Activated naive CD4-positive, alpha-beta T cell treated with anti-CD3 and anti-CD28 coated beads, Interleukin-2, amount 50 U/mL, for 72 hours (primary cell): Measurements from ENCODE around the gene MRPL4. TPM values are rescaled to one million over a fixed set of nuclear protein-coding genes. Genes with fewer than 3 reads are reported as not detected.

Source experiments
- ATAC-seq, 2 donors: fragments of 150-1000 bp; cut with Tn5 transposase; 2 replicates each; pipeline ENCODE4 v1.10.0; 2021; ENCODE audit warnings: mild to moderate bottlenecking in 2 of 2, moderate library complexity in 2 of 2
- DNase-seq, 2 donors: peaks; one replicate each; pipeline ENCODE4 v3.0.0; 2021 to 2022; ENCODE audit warnings: low spot score in 2 of 2
- H3K27ac Mint-ChIP-seq, 2 donors: one replicate each; pipeline ENCODE4 v1.8.0; 2022; ENCODE audit warnings: mild to moderate bottlenecking in 2 of 2, mixed read lengths in 2 of 2
- H3K36me3 Mint-ChIP-seq, 2 donors: one replicate each; pipeline ENCODE4 v1.8.0; 2022; ENCODE audit warnings: mixed read lengths in 2 of 2
- H3K9me3 Mint-ChIP-seq, 2 donors: one replicate each; pipeline ENCODE4 v1.8.0; 2022; ENCODE audit warnings: mixed read lengths in 2 of 2
- total RNA-seq, 2 donors: library from RNA; stranded (reverse); gene quantifications; one replicate each; pipeline ENCODE4 v1.2.3, GENCODE V29; 2022

MRPL4 gene
- total RNA-seq = 100 to 1,000 TPM in 1 of 2 donors, 10 to 100 TPM in 1; 79.0 to 121 TPM

DNA sequence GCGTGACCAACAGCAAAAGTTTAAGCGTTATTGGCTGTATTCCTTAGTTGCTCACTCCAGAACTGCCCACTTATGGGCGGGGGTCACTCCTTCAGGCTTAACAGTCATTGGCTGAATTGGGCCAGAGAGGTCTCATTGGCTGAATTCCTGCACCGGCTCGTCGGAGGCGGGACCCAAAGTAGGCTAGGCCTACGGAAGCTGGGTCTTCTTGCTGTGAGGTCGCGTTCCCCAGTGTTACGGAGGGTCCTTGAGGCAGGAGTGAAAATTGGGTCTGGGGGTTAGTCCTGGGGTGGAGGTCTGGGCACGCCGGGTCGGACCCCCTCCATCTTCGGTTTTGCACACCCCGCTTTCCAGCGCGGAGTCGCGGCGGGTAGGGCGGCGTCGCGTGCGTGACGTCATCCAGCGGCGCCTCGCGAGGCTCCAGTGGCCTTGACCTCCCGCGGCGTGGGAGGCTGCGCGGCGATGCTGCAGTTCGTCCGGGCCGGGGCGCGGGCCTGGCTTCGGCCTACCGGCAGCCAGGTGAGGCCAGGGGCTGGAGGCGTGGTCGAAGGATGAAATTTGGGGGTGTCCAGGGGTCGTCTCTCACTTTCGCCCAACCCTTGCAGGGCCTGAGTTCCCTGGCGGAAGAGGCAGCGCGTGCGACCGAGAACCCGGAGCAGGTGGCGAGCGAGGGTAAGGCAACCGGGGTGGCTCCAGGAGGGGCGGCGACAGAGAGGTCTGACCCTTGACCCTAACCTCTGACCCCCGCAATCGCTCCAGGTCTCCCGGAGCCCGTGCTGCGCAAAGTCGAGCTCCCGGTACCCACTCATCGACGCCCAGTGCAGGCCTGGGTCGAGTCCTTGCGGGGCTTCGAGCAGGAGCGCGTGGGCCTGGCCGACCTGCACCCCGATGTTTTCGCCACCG, at the start of gene MRPL4:
MRPL4 (plus strand) TSS at position 423 of the 903 bp plus-strand sequence; CDS start at position 463, 40 bp downstream.
- peak; percentile 97 for ATAC-seq
- Mint-ChIP-seq H3K9me3 (no peaks in the 10 kb centered on the region), H3K27ac (peak within 1 kb of the TSS; percentile 95 to 97), H3K36me3 (peaks cover 16 to 28% of the 10 kb centered on the region in 2 donors)
- peak; percentile 92 to 96 for DNase-seq

- Mint-ChIP-seq H3K9me3 (peaks cover 0 to 5% of the 10 kb centered on the region in 2 donors), H3K27ac (no peak overlapping the region), H3K36me3 (peaks cover 0 to 4% of the 10 kb centered on the region in 2 donors)
- ATAC-seq = no peak
- no peak for DNase-seq
Measured at GRCh38 chr19:10203686-10204085, 48.3 kb upstream of the MRPL4 start.

- ATAC-seq = no peak
- no peak for DNase-seq
- Mint-ChIP-seq H3K27ac (no peak overlapping the region), H3K9me3 (peaks cover 0 to 5% of the 10 kb centered on the region in 2 donors), H3K36me3 (peaks cover 0 to 4% of the 10 kb centered on the region in 2 donors)
Measured at GRCh38 chr19:10205636-10206035, 46.4 kb upstream of the MRPL4 start.

DNA sequence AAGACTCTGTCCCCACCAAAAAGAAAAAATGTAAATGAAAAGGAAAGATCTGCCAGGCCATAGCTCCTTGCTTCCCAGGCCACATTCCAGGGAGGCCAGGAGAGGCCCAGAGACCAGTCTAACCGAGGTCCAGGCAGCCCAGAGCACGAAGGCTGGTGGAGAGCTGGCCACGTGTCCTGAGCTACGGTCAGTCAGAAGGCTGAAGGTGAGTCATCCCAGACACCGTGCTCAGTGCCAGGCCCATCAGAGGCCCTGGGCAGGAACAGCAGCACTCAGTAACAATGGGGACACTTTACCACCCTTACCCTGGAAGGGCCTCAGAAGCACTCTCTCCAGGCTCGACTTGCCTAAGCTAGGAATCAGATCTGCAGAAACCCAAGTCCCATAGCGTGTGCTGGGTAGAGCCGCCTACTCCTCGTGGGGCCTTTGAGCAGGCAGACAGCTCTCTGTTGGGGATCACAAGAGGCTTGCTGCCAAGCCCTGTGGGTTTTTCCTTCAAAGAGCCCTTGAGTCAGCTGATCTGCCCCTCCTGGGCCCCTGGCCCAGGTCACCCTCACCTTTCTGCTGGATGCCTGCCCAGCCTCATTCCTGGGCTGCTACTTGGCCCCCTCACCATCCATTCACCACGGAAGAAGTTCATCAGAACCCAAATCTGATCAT, 45.7 kb upstream of the MRPL4 start:
- Mint-ChIP-seq H3K9me3 (peaks cover 0 to 5% of the 10 kb centered on the region in 2 donors), H3K27ac (no peak overlapping the region), H3K36me3 (peaks cover 0 to 4% of the 10 kb centered on the region in 2 donors)
- DNase-seq = no peak
- no peak for ATAC-seq

DNA sequence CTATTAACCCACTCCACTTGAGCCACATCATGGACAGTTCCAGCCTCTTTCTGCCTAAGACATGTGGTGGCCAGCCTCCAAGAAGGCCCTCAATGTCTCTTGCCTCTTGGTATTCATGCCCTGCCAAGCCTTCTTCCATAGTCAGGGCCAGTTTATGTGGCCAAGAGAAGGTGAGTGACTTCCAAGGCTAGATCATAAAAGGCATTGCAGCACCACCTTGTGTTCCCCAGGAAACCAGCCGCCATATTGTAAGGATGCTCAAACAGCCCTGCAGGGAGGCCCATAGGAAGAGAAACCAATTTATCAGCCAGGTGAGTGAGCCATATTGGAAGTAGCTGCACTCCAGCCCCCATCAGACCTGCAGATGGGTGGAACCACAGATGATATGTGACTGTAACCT, 45.0 kb upstream of the MRPL4 start:
- ATAC-seq (no peak), DNase-seq (no peak)
- Mint-ChIP-seq H3K9me3 (peaks cover 0 to 5% of the 10 kb centered on the region in 2 donors), H3K27ac (no peak overlapping the region), H3K36me3 (peaks cover 0 to 4% of the 10 kb centered on the region in 2 donors)

GRCh38 chr19:10209315-10209714, 42.7 kb upstream of the MRPL4 start:
- Mint-ChIP-seq H3K27ac (no peak overlapping the region), H3K36me3 (peaks cover 0 to 4% of the 10 kb centered on the region in 2 donors), H3K9me3 (peaks cover 0 to 5% of the 10 kb centered on the region in 2 donors)
- ATAC-seq = no peak
- DNase-seq = no peak

DNA sequence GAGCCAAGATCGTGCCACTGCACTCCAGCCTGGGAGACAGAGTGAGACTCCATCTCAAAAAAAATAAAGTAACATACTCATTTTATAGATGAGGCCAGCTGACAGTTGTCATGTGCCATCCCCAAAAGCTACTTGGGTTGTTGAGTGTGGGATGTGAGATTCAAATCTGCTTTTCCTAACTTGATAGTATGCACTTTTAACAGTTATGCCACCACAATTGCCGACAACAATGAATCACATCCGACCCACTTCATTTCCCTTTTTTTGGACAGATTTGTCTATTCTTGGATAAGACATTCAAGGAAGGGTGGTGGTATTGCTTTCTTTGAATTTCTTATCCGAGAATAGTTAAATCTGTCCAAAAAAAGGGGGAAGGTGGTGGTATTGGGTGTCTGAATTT, 41.0 kb upstream of the MRPL4 start:
- Mint-ChIP-seq H3K27ac (no peak overlapping the region), H3K36me3 (peaks cover 0 to 4% of the 10 kb centered on the region in 2 donors), H3K9me3 (peaks cover 0 to 5% of the 10 kb centered on the region in 2 donors)
- ATAC-seq (no peak), DNase-seq (no peak)

DNA sequence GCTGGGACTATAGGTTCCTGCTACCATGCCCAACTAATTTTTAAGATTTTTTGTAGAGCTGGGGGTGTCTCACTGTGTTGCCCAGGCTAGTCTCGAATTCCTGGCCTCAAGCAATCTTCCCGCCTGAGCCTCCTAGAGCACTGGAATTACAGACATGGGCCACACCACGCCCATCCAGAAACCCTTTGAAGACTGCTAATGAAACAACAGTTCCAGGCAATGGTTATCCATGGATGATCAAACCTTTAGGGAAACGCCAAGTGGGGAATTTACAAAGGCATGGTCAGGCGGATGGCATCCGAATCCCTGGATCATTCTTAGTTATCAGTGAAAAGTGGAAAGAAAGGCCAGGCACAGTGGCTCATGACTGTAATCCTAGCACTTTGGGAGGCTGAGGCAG, 40.3 kb upstream of the MRPL4 start:
- Mint-ChIP-seq H3K9me3 (peaks cover 0 to 5% of the 10 kb centered on the region in 2 donors), H3K27ac (no peak overlapping the region), H3K36me3 (peaks cover 0 to 4% of the 10 kb centered on the region in 2 donors)
- DNase-seq (no peak), ATAC-seq (no peak)

DNA sequence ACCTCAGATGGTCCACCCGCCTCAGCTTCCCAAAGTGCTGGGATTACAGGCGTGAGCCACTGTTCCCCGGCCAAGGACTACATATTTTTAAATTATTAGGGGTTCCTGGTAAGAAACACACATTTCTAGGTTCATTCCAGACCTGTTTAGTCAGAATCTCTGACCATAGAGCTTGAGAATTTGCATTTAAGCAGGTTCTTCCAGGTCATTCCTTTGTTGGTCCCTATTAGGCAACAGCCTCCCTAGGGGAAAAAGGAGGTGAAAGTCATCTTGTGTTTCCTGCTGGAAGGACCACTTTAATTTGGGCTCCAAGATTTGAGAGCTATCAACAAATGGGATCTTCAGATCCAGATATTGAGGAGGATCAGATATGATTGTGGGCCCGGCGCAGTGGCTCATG, 37.2 kb upstream of the MRPL4 start:
- Mint-ChIP-seq H3K36me3 (no peaks in the 10 kb centered on the region), H3K27ac (no peak overlapping the region), H3K9me3 (no peaks in the 10 kb centered on the region)

DNA sequence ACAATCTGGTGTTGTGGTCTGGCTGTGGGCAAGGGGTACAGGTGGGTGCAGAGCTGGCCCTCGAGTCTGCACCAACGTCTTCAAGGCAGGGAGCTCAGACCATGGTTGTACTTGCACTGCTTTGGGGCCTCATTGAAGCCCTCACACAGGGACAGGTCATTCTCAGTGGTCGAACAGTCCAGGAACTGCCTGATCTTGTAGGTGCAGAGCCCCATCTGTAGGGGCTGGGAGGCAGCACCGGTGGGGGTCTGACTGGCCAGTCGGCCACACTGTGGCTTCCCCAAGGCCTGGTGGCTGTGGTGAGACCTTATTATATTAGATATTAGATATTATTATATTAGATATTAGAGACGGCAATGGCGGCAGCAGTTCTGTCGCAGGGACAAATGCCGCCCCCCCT, 34.9 kb upstream of the MRPL4 start:
- ATAC-seq (no peak), DNase-seq (no peak)
- no peaks in the 10 kb centered on the region for H3K36me3 Mint-ChIP-seq
- H3K27ac Mint-ChIP-seq = no peak overlapping the region
- H3K9me3 Mint-ChIP-seq = no peaks in the 10 kb centered on the region

More for the DNA sequence above, 37.2 kb upstream of the MRPL4 start:
- ATAC-seq (no peak), DNase-seq (no peak)

GRCh38 chr19:10219678-10220077, 32.3 kb upstream of the MRPL4 start:
- ATAC-seq (peak in 1 of 2 donors; percentile 78), DNase-seq (no peak)
- Mint-ChIP-seq H3K36me3 (no peaks in the 10 kb centered on the region), H3K9me3 (no peaks in the 10 kb centered on the region), H3K27ac (no peak overlapping the region)

DNA sequence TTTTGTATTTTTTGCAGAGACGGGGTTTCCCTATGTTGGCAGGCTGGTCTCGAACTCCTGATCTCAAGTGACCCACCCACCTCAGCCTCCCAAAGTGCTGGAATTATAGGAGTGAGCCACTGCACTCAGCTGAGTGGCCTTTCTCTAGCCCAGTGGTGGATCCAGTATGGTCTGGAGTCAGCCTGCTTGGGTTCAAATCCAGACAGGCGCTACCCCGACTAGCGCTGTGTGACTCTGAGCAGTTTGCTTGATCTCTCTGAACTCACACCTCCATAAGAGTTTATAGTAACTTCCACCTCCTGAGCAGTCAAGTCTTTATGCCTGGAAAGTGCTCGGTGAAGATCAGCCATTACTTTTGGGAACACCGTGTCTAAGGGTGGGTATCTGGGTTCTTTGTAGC, 31.3 kb upstream of the MRPL4 start:
- ATAC-seq (no peak), DNase-seq (no peak)
- peak overlapping the region in 1 of 2 donors; percentile 14 for H3K27ac Mint-ChIP-seq
- no peaks in the 10 kb centered on the region for H3K9me3 Mint-ChIP-seq
- no peaks in the 10 kb centered on the region for H3K36me3 Mint-ChIP-seq

DNA sequence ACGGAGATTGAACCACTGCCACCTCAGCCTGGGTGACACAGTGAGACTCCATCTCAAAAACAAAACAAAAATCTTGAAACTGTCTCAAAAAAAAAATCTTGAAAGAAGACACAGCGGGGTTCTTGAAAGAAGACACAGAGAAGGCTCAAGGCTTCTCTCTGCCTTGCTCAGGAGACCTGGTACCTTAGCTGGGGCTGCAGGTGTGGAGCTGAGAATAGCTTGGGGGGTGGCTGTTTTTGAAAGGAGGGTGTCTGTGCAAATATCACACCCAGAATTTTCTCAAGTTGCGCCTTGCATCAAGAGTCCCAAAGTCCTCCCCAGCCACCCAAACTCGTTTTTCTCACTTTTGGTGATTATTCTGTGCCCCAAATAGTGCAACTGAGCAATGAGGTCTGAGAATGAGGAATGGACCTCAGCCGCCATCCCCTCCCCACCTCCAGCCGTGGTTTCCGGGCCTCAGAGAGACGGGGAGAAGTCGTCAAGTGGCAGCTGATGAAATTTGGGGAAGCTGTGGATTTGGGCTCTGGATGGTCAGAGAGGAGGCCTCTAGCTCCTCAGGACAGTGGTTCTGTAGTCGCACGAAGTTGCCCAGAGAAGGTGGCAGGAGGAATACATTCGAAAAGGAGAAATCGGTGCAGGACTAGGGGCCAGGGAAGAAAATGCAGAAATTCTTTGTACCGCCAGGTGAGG, 29.7 kb upstream of the MRPL4 start:
- DNase-seq (no peak), ATAC-seq (no peak)
- H3K27ac Mint-ChIP-seq = no peak overlapping the region
- H3K9me3 Mint-ChIP-seq = no peaks in the 10 kb centered on the region
- no peaks in the 10 kb centered on the region for H3K36me3 Mint-ChIP-seq

GRCh38 chr19:10223488-10224213, 28.4 kb upstream of the MRPL4 start:
- Mint-ChIP-seq H3K9me3 (no peaks in the 10 kb centered on the region), H3K27ac (no peak overlapping the region), H3K36me3 (no peaks in the 10 kb centered on the region)
- DNase-seq (no peak), ATAC-seq (no peak)

GRCh38 chr19:10224337-10224736, 27.7 kb upstream of the MRPL4 start:
- ATAC-seq = no peak
- DNase-seq = no peak
- H3K9me3 Mint-ChIP-seq = no peaks in the 10 kb centered on the region
- no peaks in the 10 kb centered on the region for H3K36me3 Mint-ChIP-seq
- no peak overlapping the region for H3K27ac Mint-ChIP-seq

DNA sequence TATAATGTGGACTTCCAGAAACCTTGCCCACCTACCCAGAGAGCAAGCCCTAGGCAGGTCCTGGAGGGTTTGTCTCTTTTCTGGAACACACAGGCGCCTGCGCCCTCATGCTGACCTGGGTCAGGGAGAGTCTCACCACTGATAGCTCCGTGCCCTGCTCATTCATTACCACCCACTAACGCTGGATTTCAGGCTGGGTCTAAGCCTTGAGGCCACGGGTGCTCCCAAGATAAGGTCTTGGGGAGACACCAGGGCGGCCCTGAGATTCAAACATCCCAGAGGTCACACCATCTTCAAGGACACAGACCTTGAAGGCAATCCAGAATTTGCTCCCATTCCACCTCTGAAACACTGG, 26.0 kb upstream of the MRPL4 start:
- ATAC-seq (no peak), DNase-seq (no peak)
- Mint-ChIP-seq H3K36me3 (no peaks in the 10 kb centered on the region), H3K27ac (peak overlapping the region in 1 of 2 donors; percentile 21), H3K9me3 (no peaks in the 10 kb centered on the region)
